ENCODE results near the gene CDKN1A. TPM values are rescaled to one million over a fixed set of nuclear protein-coding genes. Genes with fewer than 3 reads are reported as not detected.

The CDKN1A gene
- total and polyA plus RNA-seq, 9 of the 15 experiments (the other 6 are each of a cell fraction or from before 2014, with no cell fraction given): 0.25 to 8.1 (median 5.1) TPM

GRCh38 chr6:36633370-36633769 is 45.1 kb upstream of the CDKN1A start:
- Histone ChIP-seq H2AFZ (ENCODE audit: low read depth, low read length) (no peak overlapping the region), H3K4me1 (replicated peaks in 1 of 2; ENCODE audit: control insufficient read depth in 2 of 2, insufficient read depth in 2 of 2, low read length in 2 of 2) (no peaks in the 10 kb centered on the region; a peak in 2 of 5 replicates), H3K9me1 (ENCODE audit: control insufficient read depth, insufficient read depth, low read length) (no peaks in the 10 kb centered on the region), H3K4me3 (no peak overlapping the region), H4K20me1 (replicated peaks; ENCODE audit: control insufficient read depth, insufficient read depth, low read length) (0 out of 2 replicates have a peak, but pooled peaks cover 4% of the 10 kb centered on the region), H3K27ac (ENCODE audit: extremely low read depth, low read depth, low read length) (no peak overlapping the region), H3K27me3 (ENCODE audit: control insufficient read depth in 2 of 2, insufficient read depth in 2 of 2, low read length in 2 of 2) (peaks cover 30 to 39% of the 10 kb centered on the region in 2 experiments), H3K79me2 (ENCODE audit: control insufficient read depth, insufficient read depth, low read length) (no peaks in the 10 kb centered on the region), H3K9ac (ENCODE audit: insufficient read depth in 1 of 2, low read depth in 2 of 2, low read length in 2 of 2) (no peak overlapping the region), H3K36me3 (ENCODE audit: control insufficient read depth, insufficient read depth, low read length) (no peaks in the 10 kb centered on the region), H3K9me3 (replicated peaks; ENCODE audit: control insufficient read depth, insufficient read depth, low read depth, low read length) (no peaks in the 10 kb centered on the region), H3K4me2 (ENCODE audit: insufficient read depth, low read length) (no peak overlapping the region)
- POLR2A ChIA-PET: interaction anchor here (0.7 to 1.2 kb wide), 2 partner anchors 25 to 1961 kb away, joined by 3 to 6 read pairs; no protein-coding TSS in a partner anchor
- FAIRE-seq (no peak), DNase-seq (ENCODE audit: extremely low read depth in 1 of 4, low spot score in 3 of 4) (no peak), ATAC-seq (no peak)
- in situ Hi-C loops (cut with MboI) (no loop called here), intact Hi-C loops (cut with micrococcal nuclease) (no loop called here)
- TF ChIP-seq POLR2B (IDR thresholded peaks at IDR 0.05; ENCODE audit: low read depth, partially characterized antibody): no peak
- TF ChIP-seq MCM5 (IDR thresholded peaks at IDR 0.05; ENCODE audit: low read depth): no peak
- TF ChIP-seq KAT2B (IDR thresholded peaks at IDR 0.05; ENCODE audit: low read depth, low read length): no peak
- no peak for TF ChIP-seq EGR1 (conservative IDR thresholded peaks at IDR 0.05)
- TF ChIP-seq ZNF253 (CRISPR knock-in tag; conservative IDR thresholded peaks at IDR 0.05): no peak
- TF ChIP-seq L3MBTL2 (IDR thresholded peaks at IDR 0.05): no peak
- TF ChIP-seq NCOA4 (IDR thresholded peaks at IDR 0.05; ENCODE audit: partially characterized antibody): no peak
- TF ChIP-seq CCNT2 (IDR thresholded peaks at IDR 0.05; ENCODE audit: borderline replicate concordance, extremely low read depth, insufficient read length, low read depth, low read length): no peak
- no TSS peak for BruUV-seq (replicated peaks)
- CTCF ChIA-PET (ENCODE audit: low intra/inter-chr PET ratio): no interaction called here
- WGBS (ENCODE audit: insufficient coverage, low coverage, missing lambda C conversion rate): 59% methylated on average over 6 of the region's 6 CpGs

Measured in K562 (cell line).